Motor neuron (in vitro differentiated cells): ENCODE measurements around the gene KRTAP16-1. TPM values are rescaled to one million over a fixed set of nuclear protein-coding genes. Genes with fewer than 3 reads are reported as not detected.
"Not testable (repeated sequence)": the region's sequence is repeated elsewhere in the genome, so short reads cannot be mapped to it uniquely, and the experiment has no call there.

Experiments used
- ATAC-seq, 8 experiments: fragments of 200-7000 bp; cut with Tn5 transposase; replicated peaks in 6 of 8; 2 replicates each; pipeline ENCODE4 v1.8.0; 2021; ENCODE audit warnings: mild to moderate bottlenecking in 8 of 8, moderate library complexity in 8 of 8
- H3K27ac ChIP-seq, 2 donors: fragments of 250-450 bp; sonication (Bioruptor Pico); 2 replicates each; pipeline ENCODE4 v1.9.0; 2021; ENCODE audit warnings: antibody characterized with exemption in 2 of 2, mild to moderate bottlenecking in 2 of 2, moderate library complexity in 1 of 2
- H3K4me1 ChIP-seq, 2 donors: fragments of 250-450 bp; sonication (Bioruptor Pico); replicated peaks in 1 of 2; 2 replicates each; pipeline ENCODE4 v1.6.1; 2021; ENCODE audit warnings: antibody characterized with exemption in 2 of 2, mild to moderate bottlenecking in 2 of 2, moderate library complexity in 1 of 2
- H3K4me3 ChIP-seq, 5 donors: fragments of 250-450 bp; sonication (Bioruptor Pico); 2 replicates each; pipeline ENCODE4 v1.9.0; 2021; ENCODE audit warnings: antibody characterized with exemption in 5 of 5, mild to moderate bottlenecking in 5 of 5, moderate library complexity in 4 of 5
- WGBS, 10 experiments: fragments of 450-650 bp; shearing (Covaris generic); methylation state at CpG; one replicate each; pipeline ENCODE4 v1.0.0; 2022; 5-methylcytosine and 5-hydroxymethylcytosine counted together
- in situ Hi-C, 9 experiments: fragments of 400-800 bp; cut with MboI; loops; one replicate each; pipeline ENCODE4 v1.15.0; 2021; ENCODE audit warnings: low sequenced_read_pairs in 9 of 9, low pct_unique_long_range_greater_than_20kb in 2 of 9; ENCODE audit not compliant: unreplicated experiment in 9 of 9
- total RNA-seq, 8 experiments: library from RNA; unstranded; fragments of 300-600 nt; gene quantifications; 2 replicates each; pipeline versions ENCODE4 v1.2.3 to v1.2.4, GENCODE V29; 2022

The KRTAP16-1 gene
- under 1 TPM in 4 of 8 experiments, not detected in 4; 0.17 to 1.00 (median 0.27) TPM for total RNA-seq

GRCh38 chr17:41308918-41309359 is at the start of gene KRTAP16-1:
Gene KRTAP16-1, minus strand, starts transcription at chr17:41309309. Its CDS starts 56 bp downstream, at chr17:41309253.
- Histone ChIP-seq H3K4me1 (no peaks in the 10 kb centered on the region), H3K4me3 (no peak within 1 kb of the TSS), H3K27ac (no peak within 1 kb of the TSS)
- in situ Hi-C loops = loop anchor here in 1 of 9 experiments (25.0 kb wide), 1 partner anchor 397 kb away; no protein-coding TSS in a partner anchor
- no peak for ATAC-seq
- 33 to 85% (median 67%) methylated on average over 1 to 5 of the region's 7 CpGs; no CpG with 5 or more reads in 5 of the 10 experiments for WGBS, 10 experiments

- 75 to 100% (median 94%) methylated on average over 3 to 4 of the region's 4 CpGs for WGBS, 10 experiments
- Histone ChIP-seq H3K27ac (no peak overlapping the region), H3K4me3 (no peak overlapping the region), H3K4me1 (no peaks in the 10 kb centered on the region)
- no peak for ATAC-seq
- in situ Hi-C loops = no loop called here
Observed at GRCh38 chr17:41354536-41354935, 45.4 kb upstream of the KRTAP16-1 start.

- in situ Hi-C loops = no loop called here
- 6 to 87% (median 66%) methylated on average over 1 to 7 of the region's 7 CpGs for WGBS, 10 experiments
- no peak overlapping the region for H3K4me3 ChIP-seq
- H3K4me1 ChIP-seq = no peaks in the 10 kb centered on the region
- no peak for ATAC-seq
- no peak overlapping the region for H3K27ac ChIP-seq
Observed at GRCh38 chr17:41352597-41353366, 43.7 kb upstream of the KRTAP16-1 start.

- WGBS, 10 experiments = 0 to 100% (median 80%) methylated on average over 1 to 2 of the region's 2 CpGs; no CpG with 5 or more reads in 1 of the 10 experiments
- in situ Hi-C loops = no loop called here
- H3K4me1 ChIP-seq = no peaks in the 10 kb centered on the region
- H3K4me3 ChIP-seq = no peak overlapping the region
- H3K27ac ChIP-seq = no peak overlapping the region
- no peak for ATAC-seq
Observed at GRCh38 chr17:41351177-41351576, 42.1 kb upstream of the KRTAP16-1 start.

- WGBS, 10 experiments = 71 to 92% methylated on average over 5 to 8 of the region's 16 CpGs; no CpG with 5 or more reads in 8 of the 10 experiments
- H3K4me3 ChIP-seq, ATAC-seq, H3K4me1 ChIP-seq, in situ Hi-C loops, H3K27ac ChIP-seq: not testable (repeated sequence)
Observed at GRCh38 chr17:41350381-41350878, 41.3 kb upstream of the KRTAP16-1 start, which contains the start of gene KRT33A. Gene KRT33A, minus strand, starts transcription at chr17:41350828. Its CDS starts 61 bp downstream, at chr17:41350767.

- Histone ChIP-seq H3K4me1 (no peaks in the 10 kb centered on the region), H3K4me3 (no peak overlapping the region), H3K27ac (no peak overlapping the region)
- peak in 3 of 8 experiments; percentile 27 to 65 (median 38) for ATAC-seq
- WGBS, 10 experiments = 35 to 100% (median 61%) methylated on average over 1 to 7 of the region's 7 CpGs
- in situ Hi-C loops = loop anchor here in 1 of 9 experiments (25.0 kb wide), 1 partner anchor 164 kb away; the partner anchor contains the start of genes KRT13 and KRT15
Observed at GRCh38 chr17:41347869-41348760, 39.0 kb upstream of the KRTAP16-1 start.

- H3K27ac ChIP-seq, ATAC-seq, H3K4me1 ChIP-seq, H3K4me3 ChIP-seq: not testable (repeated sequence)
- in situ Hi-C loops = loop anchor here in 1 of 9 experiments (25.0 kb wide), 1 partner anchor 166 kb away; the partner anchor contains the start of genes KRT13 and KRT15
- WGBS, 10 experiments = 83 to 100% (median 93%) methylated on average over 2 to 8 of the region's 16 CpGs; no CpG with 5 or more reads in 6 of the 10 experiments
Observed at GRCh38 chr17:41346421-41346820, 37.3 kb upstream of the KRTAP16-1 start.

- ATAC-seq = no peak
- WGBS, 10 experiments = 40 to 100% (median 87%) methylated on average over 1 to 3 of the region's 3 CpGs; no CpG with 5 or more reads in 5 of the 10 experiments
- H3K27ac ChIP-seq = no peak overlapping the region
- in situ Hi-C loops = loop anchor here in 1 of 9 experiments (25.0 kb wide), 1 partner anchor 166 kb away; the partner anchor contains the start of genes KRT13 and KRT15
- H3K4me3 ChIP-seq = no peak overlapping the region
- H3K4me1 ChIP-seq = no peaks in the 10 kb centered on the region
Observed at GRCh38 chr17:41345992-41346391, 36.9 kb upstream of the KRTAP16-1 start.

- in situ Hi-C loops = loop anchor here in 1 of 9 experiments (25.0 kb wide), 1 partner anchor 169 kb away; the partner anchor contains the start of genes KRT13 and KRT15
- 0 to 83% (median 67%) methylated on average over 1 to 3 of the region's 3 CpGs; no CpG with 5 or more reads in 1 of the 10 experiments for WGBS, 10 experiments
Observed at GRCh38 chr17:41343029-41343428, 33.9 kb upstream of the KRTAP16-1 start.

GRCh38 chr17:41340934-41341861 is 32.1 kb upstream of the KRTAP16-1 start:
- H3K27ac ChIP-seq = no peak overlapping the region
- H3K4me3 ChIP-seq = no peak overlapping the region
- ATAC-seq = peak in 2 of 8 experiments; percentile 39 to 55
- in situ Hi-C loops = loop anchor here in 1 of 9 experiments (25.0 kb wide), 1 partner anchor 171 kb away; the partner anchor contains the start of genes KRT13 and KRT15
- 0 to 83% (median 66%) methylated on average over 1 to 7 of the region's 7 CpGs; no CpG with 5 or more reads in 1 of the 10 experiments for WGBS, 10 experiments
- H3K4me1 ChIP-seq = no peaks in the 10 kb centered on the region

More at GRCh38 chr17:41343029-41343428, 33.9 kb upstream of the KRTAP16-1 start:
- ATAC-seq = no peak
- Histone ChIP-seq H3K4me1 (no peaks in the 10 kb centered on the region), H3K27ac (no peak overlapping the region), H3K4me3 (no peak overlapping the region)

- in situ Hi-C loops = loop anchor here in 1 of 9 experiments (25.0 kb wide), 1 partner anchor 172 kb away; the partner anchor contains the start of genes KRT13 and KRT15
- ATAC-seq = no peak
- no peaks in the 10 kb centered on the region for H3K4me1 ChIP-seq
- WGBS, 10 experiments = 0 to 58% (median 57%) methylated on average over 1 to 3 of the region's 3 CpGs; no CpG with 5 or more reads in 4 of the 10 experiments
- H3K4me3 ChIP-seq = no peak overlapping the region
- no peak overlapping the region for H3K27ac ChIP-seq
Observed at GRCh38 chr17:41340494-41340893, 31.4 kb upstream of the KRTAP16-1 start.
